NOMO-1 (cell line): Measurements from ENCODE around the gene RNH1.
"Not testable (repeated sequence)": the region's sequence is repeated elsewhere in the genome, so short reads cannot be mapped to it uniquely, and the experiment has no call there.

Experiments
- DNase-seq, 2 experiments: peaks; one replicate each; lab custom pipeline; 2025; ENCODE audit not compliant: unreplicated experiment in 2 of 2; lab: John Stamatoyannopoulos, UW

RNH1 gene

GRCh38 chr11:484616-485015 lies 22.4 kb downstream of the RNH1 start:
- no peak for DNase-seq

- DNase-seq, result no peak
Measured at GRCh38 chr11:479311-479710, 27.7 kb downstream of the RNH1 start.

GRCh38 chr11:477052-477715 lies 29.9 kb downstream of the RNH1 start:
- DNase-seq, result no peak

GRCh38 chr11:476416-476815 lies 30.6 kb downstream of the RNH1 start:
- no peak for DNase-seq

- no peak for DNase-seq
Measured at GRCh38 chr11:475941-476340, 31.1 kb downstream of the RNH1 start.

- no peak for DNase-seq
Measured at GRCh38 chr11:474914-475506, 32.0 kb downstream of the RNH1 start.

GRCh38 chr11:473962-474785 lies 32.9 kb downstream of the RNH1 start:
- no peak for DNase-seq

GRCh38 chr11:473415-473814 lies 33.6 kb downstream of the RNH1 start:
- DNase-seq, result no peak

- no peak for DNase-seq
Measured at GRCh38 chr11:472816-473215, 34.2 kb downstream of the RNH1 start.

GRCh38 chr11:472272-472671 lies 34.8 kb downstream of the RNH1 start:
- no peak for DNase-seq

- DNase-seq, result no peak
Measured at GRCh38 chr11:471468-472145, 35.4 kb downstream of the RNH1 start.

- DNase-seq, result no peak
Measured at GRCh38 chr11:469684-470560, 37.1 kb downstream of the RNH1 start.

- DNase-seq, result not testable (repeated sequence)
Measured at GRCh38 chr11:469026-469683, 37.9 kb downstream of the RNH1 start.

- no peak for DNase-seq
Measured at GRCh38 chr11:468493-468892, 38.5 kb downstream of the RNH1 start.

- DNase-seq, result no peak
Measured at GRCh38 chr11:468036-468435, 39.0 kb downstream of the RNH1 start.

- peak; percentile 52 to 63 for DNase-seq
Measured at GRCh38 chr11:465896-466530, 41.0 kb downstream of the RNH1 start.

- DNase-seq, result no peak
Measured at GRCh38 chr11:464316-464715, 42.7 kb downstream of the RNH1 start.

GRCh38 chr11:462107-462890 lies 44.7 kb downstream of the RNH1 start:
- no peak for DNase-seq

- DNase-seq, result no peak
Measured at GRCh38 chr11:461626-462025, 45.4 kb downstream of the RNH1 start.
